RWPE2 (cell line): ENCODE results near the gene LEAP2.
A peak's percentile ranks its signal among the peaks of the same experiment; 100 is the strongest.

Experiments
- ATAC-seq: fragments of 200-7000 bp; cut with Tn5 transposase; 3 replicates; pipeline ENCODE4 v1.9.1; 2021; ENCODE audit warnings: low read depth
- DNase-seq: peaks from one replicate; pipeline ENCODE4 v3.0.0-alpha.2; 2020; ENCODE audit warnings: low spot score
- H3K27ac ChIP-seq: fragments of 450-650 bp; 2 replicates; pipeline ENCODE4 v1.5.1; 2017; ENCODE audit warnings: mild to moderate bottlenecking; ENCODE audit not compliant: poor library complexity, severe bottlenecking
- H3K27me3 ChIP-seq: fragments of 250-450 bp; sonication (Bioruptor Pico); 2 replicates; pipeline ENCODE4 v1.5.1; 2021; ENCODE audit warnings: mild to moderate bottlenecking, moderate library complexity; ENCODE audit not compliant: insufficient read depth, poor library complexity, severe bottlenecking
- H3K36me3 ChIP-seq: fragments of 250-450 bp; sonication (Bioruptor Pico); 2 replicates; pipeline ENCODE4 v1.5.1; 2020; ENCODE audit warnings: low read depth, mild to moderate bottlenecking, moderate library complexity
- H3K4me1 ChIP-seq: fragments of 250-450 bp; sonication (Bioruptor Pico); 2 replicates; pipeline ENCODE4 v1.5.1; 2021; ENCODE audit warnings: mild to moderate bottlenecking, moderate library complexity; ENCODE audit not compliant: insufficient read depth, poor library complexity, severe bottlenecking
- H3K4me3 ChIP-seq: fragments of 250-450 bp; sonication (Bioruptor Pico); 2 replicates; pipeline ENCODE4 v1.5.1; 2021; ENCODE audit warnings: mild to moderate bottlenecking, moderate library complexity; ENCODE audit not compliant: severe bottlenecking
- H3K9me3 ChIP-seq: fragments of 250-450 bp; sonication (Bioruptor Pico); 2 replicates; pipeline ENCODE4 v1.5.1; 2021; ENCODE audit warnings: mild to moderate bottlenecking, moderate library complexity; ENCODE audit not compliant: severe bottlenecking
- CTCF ChIP-seq: fragments of 450-650 bp; IDR thresholded peaks from one replicate; pipeline ENCODE4 v1.5.1; 2017; ENCODE audit warnings: mild to moderate bottlenecking, moderate library complexity; ENCODE audit not compliant: poor library complexity, severe bottlenecking

LEAP2 gene

DNA sequence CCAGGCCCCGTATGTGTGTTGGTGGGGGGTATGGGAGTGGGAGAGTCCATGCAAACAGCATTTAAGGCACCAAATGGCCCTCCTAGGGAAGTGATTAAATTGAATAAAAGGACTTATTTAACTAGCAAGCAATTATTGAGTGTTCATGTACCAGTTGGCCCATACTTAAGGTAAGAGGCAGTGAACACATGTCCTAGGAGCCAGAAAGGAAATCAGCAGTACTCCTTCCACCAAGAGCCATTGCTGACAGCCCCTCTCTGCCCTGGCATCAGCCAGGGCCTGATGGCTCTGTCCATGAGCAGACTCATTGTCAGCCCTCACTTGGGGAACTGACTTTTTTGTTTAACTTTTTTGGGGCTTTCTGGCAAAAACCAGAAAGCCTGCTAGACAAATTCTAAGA, 32.6 kb upstream of the LEAP2 start:
- no peaks in the 10 kb centered on the region for H3K36me3 ChIP-seq
- H3K4me1 ChIP-seq, result peaks cover 17% of the 10 kb centered on the region
- DNase-seq (no peak), ATAC-seq (no peak)
- H3K4me3 ChIP-seq, result no peak overlapping the region
- TF ChIP-seq CTCF, result no peak
- H3K9me3 ChIP-seq, result no peaks in the 10 kb centered on the region
- no peak overlapping the region for H3K27ac ChIP-seq
- H3K27me3 ChIP-seq, result no peaks in the 10 kb centered on the region

DNA sequence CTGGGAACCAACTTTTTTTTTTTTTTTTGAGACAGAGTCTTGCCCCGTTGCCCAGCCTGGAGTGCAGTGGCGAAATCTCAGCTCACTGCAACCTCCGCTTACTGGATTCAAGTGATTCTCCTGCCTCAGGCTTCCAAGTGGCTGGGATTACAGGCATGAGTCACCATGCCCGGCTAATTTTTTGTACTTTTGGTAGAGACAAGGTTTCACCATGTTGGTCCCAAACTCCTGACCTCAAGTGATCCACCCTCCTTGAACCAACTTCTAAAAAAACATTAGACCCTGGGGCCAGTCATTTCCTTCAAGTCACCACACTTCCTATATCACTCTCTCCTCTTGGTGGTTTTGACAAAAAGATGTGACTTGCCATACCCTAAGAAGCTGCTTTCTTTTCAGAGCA, 32.2 kb upstream of the LEAP2 start:
- Histone ChIP-seq H3K9me3 (no peaks in the 10 kb centered on the region), H3K4me3 (no peak overlapping the region), H3K27ac (no peak overlapping the region), H3K4me1 (peaks cover 17% of the 10 kb centered on the region), H3K36me3 (no peaks in the 10 kb centered on the region), H3K27me3 (no peaks in the 10 kb centered on the region)
- DNase-seq (no peak), ATAC-seq (peak; percentile 43; the same call in 1 of the 3 replicates)
- TF ChIP-seq CTCF, result no peak

DNA sequence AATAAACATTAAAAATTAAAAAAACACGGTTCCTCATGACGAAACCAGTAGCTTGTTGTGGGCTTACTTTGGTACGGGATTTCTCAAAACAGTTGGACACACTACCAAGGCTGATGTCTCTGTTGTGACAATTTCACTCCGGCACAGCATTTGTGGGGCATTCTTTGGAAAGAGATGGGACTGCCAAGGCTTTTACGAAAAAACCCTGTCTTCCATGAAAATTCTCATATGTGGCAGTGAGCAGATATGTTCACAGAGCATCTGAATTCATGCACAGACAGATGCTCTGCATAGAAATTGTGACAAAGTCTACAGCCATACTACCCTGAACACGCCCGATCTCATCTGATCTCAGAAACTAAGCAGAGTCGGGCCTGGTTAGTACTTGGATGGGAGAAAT, 25.2 kb upstream of the LEAP2 start:
- no peak overlapping the region for H3K27ac ChIP-seq
- H3K4me1 ChIP-seq, result no peaks in the 10 kb centered on the region
- H3K27me3 ChIP-seq, result no peaks in the 10 kb centered on the region
- TF ChIP-seq CTCF, result no peak
- H3K4me3 ChIP-seq, result no peak overlapping the region
- no peaks in the 10 kb centered on the region for H3K9me3 ChIP-seq
- DNase-seq, result no peak
- H3K36me3 ChIP-seq, result no peaks in the 10 kb centered on the region
- no peak for ATAC-seq

- Histone ChIP-seq H3K4me1 (no peaks in the 10 kb centered on the region), H3K36me3 (no peaks in the 10 kb centered on the region), H3K27me3 (no peaks in the 10 kb centered on the region), H3K27ac (no peak overlapping the region), H3K4me3 (no peak overlapping the region), H3K9me3 (no peaks in the 10 kb centered on the region)
- DNase-seq (no peak), ATAC-seq (no peak)
- no peak for TF ChIP-seq CTCF
Measured at GRCh38 chr5:132849347-132849746, 24.1 kb upstream of the LEAP2 start.

- ATAC-seq (peak; percentile 31; the same call in 2 of the 3 replicates), DNase-seq (no peak)
- no peak overlapping the region for H3K4me3 ChIP-seq
- H3K36me3 ChIP-seq, result no peaks in the 10 kb centered on the region
- H3K27ac ChIP-seq, result no peak overlapping the region
- no peaks in the 10 kb centered on the region for H3K4me1 ChIP-seq
- no peak for TF ChIP-seq CTCF
- no peaks in the 10 kb centered on the region for H3K27me3 ChIP-seq
- H3K9me3 ChIP-seq, result no peaks in the 10 kb centered on the region
Measured at GRCh38 chr5:132850066-132850465, 23.4 kb upstream of the LEAP2 start.
